Endodermal cell (in vitro differentiated cells): ENCODE results near the gene GLYAT. TPM values are rescaled to one million over a fixed set of nuclear protein-coding genes. Genes with fewer than 3 reads are reported as not detected.

Experiments used
- DNase-seq: peaks from one replicate; pipeline ENCODE4 v3.0.0-alpha.2; 2017
- H3K27ac ChIP-seq: 2 replicates; pipeline ENCODE4 v1.5.1; 2013; ENCODE audit warnings: mild to moderate bottlenecking, low read depth, low read length, moderate library complexity
- H3K27me3 ChIP-seq: 2 replicates; pipeline ENCODE4 v1.6.1; 2013; ENCODE audit warnings: mild to moderate bottlenecking, low read length, moderate library complexity; ENCODE audit not compliant: insufficient read depth, control insufficient read depth, poor library complexity, severe bottlenecking
- H3K36me3 ChIP-seq: 2 replicates; pipeline ENCODE4 v1.7.0; 2013; ENCODE audit warnings: mild to moderate bottlenecking, low read length, moderate library complexity; ENCODE audit not compliant: control insufficient read depth, insufficient read depth
- H3K4me1 ChIP-seq: one replicate; pipeline ENCODE4 v1.7.0; 2013; ENCODE audit warnings: low read length; ENCODE audit not compliant: control insufficient read depth, insufficient read depth
- H3K4me3 ChIP-seq: 2 replicates; pipeline ENCODE4 v1.5.1; 2013; ENCODE audit warnings: mild to moderate bottlenecking, low read length, moderate library complexity
- H3K9ac ChIP-seq: 2 replicates; pipeline ENCODE4 v1.6.1; 2013; ENCODE audit warnings: mild to moderate bottlenecking, low read length, moderate library complexity; ENCODE audit not compliant: poor library complexity, severe bottlenecking; ENCODE audit errors: extremely low read depth
- H3K9me3 ChIP-seq: 2 replicates; pipeline ENCODE4 v1.6.1; 2013; ENCODE audit warnings: mild to moderate bottlenecking, low read length, moderate library complexity; ENCODE audit not compliant: control insufficient read depth
- H3K27ac Mint-ChIP-seq: 2 replicates; pipeline ENCODE4 v1.8.0; 2020; ENCODE audit warnings: mixed read lengths
- H3K27me3 Mint-ChIP-seq: 2 replicates; pipeline ENCODE4 v1.8.0; 2021; ENCODE audit warnings: mild to moderate bottlenecking, mixed read lengths; ENCODE audit not compliant: insufficient read depth
- H3K36me3 Mint-ChIP-seq: 2 replicates; pipeline ENCODE4 v1.8.0; 2020; ENCODE audit warnings: low read depth, mixed read lengths
- H3K4me1 Mint-ChIP-seq: 2 replicates; pipeline ENCODE4 v1.8.0; 2020; ENCODE audit warnings: mixed read lengths
- H3K4me3 Mint-ChIP-seq: 2 replicates; pipeline ENCODE4 v1.8.0; 2020; ENCODE audit warnings: mild to moderate bottlenecking, moderate library complexity, mixed read lengths
- H3K9me3 Mint-ChIP-seq: 2 replicates; pipeline ENCODE4 v1.8.0; 2020; ENCODE audit warnings: mild to moderate bottlenecking, mixed read lengths
- WGBS, 2 experiments: methylation state at CpG; one replicate each; pipeline versions ENCODE4 v1.1.5 to v1.1.7; 2013; ENCODE audit warnings: missing lambda C conversion rate in 2 of 2, mixed read lengths in 1 of 2; ENCODE audit not compliant: insufficient coverage in 1 of 2, insufficient read length in 1 of 2; 5-methylcytosine and 5-hydroxymethylcytosine counted together
- total RNA-seq, 2 donors: library from RNA; stranded (reverse); fragmentation: NEBNext Ultra II Directional in 1 of 2; extraction: Animal tissue kit (Norgen Biotek cat#: 25700) in 1 of 2; gene quantifications; 2 replicates in 1 of 2; 3 replicates in 1 of 2; pipeline ENCODE4 v1.2.1, GENCODE V29; 2021
- TF ChIP-seq, protein P1 (sequence below): fragments of 200-600 bp; sonication (generic); conservative IDR thresholded peaks from 2 replicates; pipeline ENCODE4 v1.5.0; 2021; ENCODE audit warnings: antibody characterized with exemption, mild to moderate bottlenecking

Gene GLYAT
- total RNA-seq, 2 donors from 2014 or later: not detected

DNA sequence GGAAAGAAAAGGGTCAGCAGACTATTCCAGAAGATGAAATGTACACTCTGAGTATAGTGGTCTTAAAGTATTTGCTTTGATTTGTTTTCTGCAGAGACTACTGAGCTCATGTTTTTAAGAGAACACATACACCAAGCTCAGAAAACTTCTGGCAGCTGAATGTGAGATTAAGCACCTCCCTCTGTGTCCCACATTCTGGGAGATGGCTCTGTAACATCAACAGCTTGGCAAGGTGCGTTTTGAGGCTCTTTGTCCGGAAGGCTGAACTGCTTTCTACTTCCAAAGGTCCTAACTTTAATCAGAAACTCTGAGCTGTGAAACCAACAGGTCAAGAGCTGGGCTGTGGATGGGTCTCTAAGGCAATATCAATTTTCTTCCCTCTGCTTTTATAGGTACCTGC is 36.4 kb upstream of the GLYAT start:
- H3K9me3 Mint-ChIP-seq: peaks cover 86% of the 10 kb centered on the region
- no peak overlapping the region for H3K27ac ChIP-seq
- no peaks in the 10 kb centered on the region for H3K4me1 ChIP-seq
- H3K27me3 Mint-ChIP-seq: no peaks in the 10 kb centered on the region
- H3K4me1 Mint-ChIP-seq: no peaks in the 10 kb centered on the region
- no peak for DNase-seq
- H3K36me3 Mint-ChIP-seq: no peaks in the 10 kb centered on the region
- H3K27me3 ChIP-seq: no peaks in the 10 kb centered on the region
- no peak overlapping the region for H3K27ac Mint-ChIP-seq
- 69 to 75% methylated on average over 2 of the region's 2 CpGs for WGBS, 2 experiments
- no peaks in the 10 kb centered on the region for H3K36me3 ChIP-seq
- H3K9ac ChIP-seq: no peak overlapping the region
- H3K4me3 ChIP-seq: no peak overlapping the region
- H3K4me3 Mint-ChIP-seq: no peak overlapping the region
- peaks cover 67% of the 10 kb centered on the region for H3K9me3 ChIP-seq
- TF ChIP-seq, protein P1, sequence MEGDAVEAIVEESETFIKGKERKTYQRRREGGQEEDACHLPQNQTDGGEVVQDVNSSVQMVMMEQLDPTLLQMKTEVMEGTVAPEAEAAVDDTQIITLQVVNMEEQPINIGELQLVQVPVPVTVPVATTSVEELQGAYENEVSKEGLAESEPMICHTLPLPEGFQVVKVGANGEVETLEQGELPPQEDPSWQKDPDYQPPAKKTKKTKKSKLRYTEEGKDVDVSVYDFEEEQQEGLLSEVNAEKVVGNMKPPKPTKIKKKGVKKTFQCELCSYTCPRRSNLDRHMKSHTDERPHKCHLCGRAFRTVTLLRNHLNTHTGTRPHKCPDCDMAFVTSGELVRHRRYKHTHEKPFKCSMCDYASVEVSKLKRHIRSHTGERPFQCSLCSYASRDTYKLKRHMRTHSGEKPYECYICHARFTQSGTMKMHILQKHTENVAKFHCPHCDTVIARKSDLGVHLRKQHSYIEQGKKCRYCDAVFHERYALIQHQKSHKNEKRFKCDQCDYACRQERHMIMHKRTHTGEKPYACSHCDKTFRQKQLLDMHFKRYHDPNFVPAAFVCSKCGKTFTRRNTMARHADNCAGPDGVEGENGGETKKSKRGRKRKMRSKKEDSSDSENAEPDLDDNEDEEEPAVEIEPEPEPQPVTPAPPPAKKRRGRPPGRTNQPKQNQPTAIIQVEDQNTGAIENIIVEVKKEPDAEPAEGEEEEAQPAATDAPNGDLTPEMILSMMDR: no peak

DNA sequence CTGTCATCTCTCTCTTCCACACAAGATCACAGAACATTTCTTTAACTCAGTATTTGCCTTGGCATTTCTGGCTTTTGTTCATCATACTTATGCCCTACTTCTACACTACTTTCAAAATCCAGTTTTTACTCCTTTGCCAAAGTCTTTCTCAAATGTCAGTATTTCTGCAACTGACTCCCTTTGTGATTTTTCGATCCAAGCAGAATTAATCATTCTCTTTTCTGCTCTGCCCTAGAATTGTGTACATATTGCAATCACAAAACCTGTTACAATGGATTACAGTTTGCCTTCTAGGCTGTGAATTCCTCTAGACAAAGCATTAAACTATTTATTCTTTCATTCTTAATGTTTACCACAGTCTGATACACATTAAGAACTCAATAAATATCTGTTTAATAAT is 33.3 kb upstream of the GLYAT start:
- no peak overlapping the region for H3K4me3 ChIP-seq
- no peaks in the 10 kb centered on the region for H3K27me3 Mint-ChIP-seq
- no peak overlapping the region for H3K4me3 Mint-ChIP-seq
- H3K9me3 ChIP-seq: peaks cover 50% of the 10 kb centered on the region
- H3K4me1 ChIP-seq: no peaks in the 10 kb centered on the region
- H3K36me3 ChIP-seq: no peaks in the 10 kb centered on the region
- H3K27ac Mint-ChIP-seq: no peak overlapping the region
- no peaks in the 10 kb centered on the region for H3K36me3 Mint-ChIP-seq
- H3K9ac ChIP-seq: no peak overlapping the region
- peaks cover 74% of the 10 kb centered on the region for H3K9me3 Mint-ChIP-seq
- TF ChIP-seq, protein P1: no peak
- no peak overlapping the region for H3K27ac ChIP-seq
- no peaks in the 10 kb centered on the region for H3K27me3 ChIP-seq
- H3K4me1 Mint-ChIP-seq: no peaks in the 10 kb centered on the region
- WGBS, 2 experiments: 85 to 100% methylated on average over 1 of the region's 1 CpG
- no peak for DNase-seq

DNA sequence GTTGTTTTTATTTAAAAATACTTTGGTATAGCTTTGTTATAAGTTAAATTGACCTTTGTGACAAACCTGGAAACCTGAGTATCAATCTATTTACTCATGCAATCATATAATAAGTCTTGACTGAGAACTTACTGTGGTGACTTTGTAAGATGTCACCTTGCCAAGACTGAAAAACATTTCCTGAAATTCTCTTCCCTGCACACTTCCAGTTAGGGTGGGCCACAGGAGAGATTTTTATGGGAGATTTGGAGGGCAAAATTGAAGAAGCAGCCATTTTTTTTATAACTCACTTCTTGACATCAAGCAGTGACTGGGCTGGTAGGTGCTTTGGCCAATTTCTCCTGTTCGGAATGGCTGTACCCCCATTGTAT is 31.4 kb upstream of the GLYAT start:
- TF ChIP-seq, protein P1: no peak
- H3K27ac Mint-ChIP-seq: no peak overlapping the region
- H3K4me3 Mint-ChIP-seq: no peak overlapping the region
- Histone ChIP-seq H3K36me3 (no peaks in the 10 kb centered on the region), H3K9me3 (peaks cover 31% of the 10 kb centered on the region), H3K4me3 (no peak overlapping the region), H3K27ac (no peak overlapping the region), H3K27me3 (no peaks in the 10 kb centered on the region), H3K4me1 (no peaks in the 10 kb centered on the region), H3K9ac (no peak overlapping the region)
- no peaks in the 10 kb centered on the region for H3K27me3 Mint-ChIP-seq
- H3K4me1 Mint-ChIP-seq: no peaks in the 10 kb centered on the region
- DNase-seq: no peak
- H3K9me3 Mint-ChIP-seq: peaks cover 69% of the 10 kb centered on the region
- H3K36me3 Mint-ChIP-seq: no peaks in the 10 kb centered on the region
- 74% methylated on average over 1 of the region's 1 CpG; no CpG with 5 or more reads in 1 of the 2 experiments for WGBS, 2 experiments
